ENCODE data around the gene DCBLD1. TPM values are rescaled to one million over a fixed set of nuclear protein-coding genes. Genes with fewer than 3 reads are reported as not detected.
A peak's percentile ranks its signal among the peaks of the same experiment; 100 is the strongest.

Gene DCBLD1
- total RNA-seq, 1 donor from 2014 or later = 7.5 TPM

DNA sequence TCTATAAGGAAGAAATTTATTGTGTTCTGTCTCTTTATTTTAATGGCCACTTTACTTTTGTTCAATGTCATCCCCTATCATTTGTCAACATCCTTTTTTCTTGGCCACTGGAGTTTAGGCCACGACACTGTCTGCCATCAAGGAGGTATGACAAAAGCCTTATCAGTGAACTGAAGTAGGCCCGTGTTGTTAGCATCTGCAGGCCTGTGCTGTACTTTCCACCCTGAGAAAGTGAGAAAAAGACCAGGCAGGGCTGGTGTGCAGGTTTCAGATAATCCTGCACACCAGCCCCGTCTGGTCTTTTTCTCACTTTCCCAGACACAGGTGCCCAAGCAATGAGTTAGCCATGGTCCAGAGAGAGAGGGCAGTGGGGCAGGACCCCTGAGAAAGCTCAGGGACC lies 62.2 kb downstream of the DCBLD1 start:
- Histone ChIP-seq H3K27ac (no peak overlapping the region), H3K36me3 (no peaks in the 10 kb centered on the region), H3K4me3 (no peak overlapping the region), H2AFZ (replicated peaks) (no peak overlapping the region), H3K79me2 (ENCODE audit: low read depth) (no peaks in the 10 kb centered on the region), H3K27me3 (no peaks in the 10 kb centered on the region), H3K4me2 (no peak overlapping the region), H3F3A (ENCODE audit: low read depth) (no peaks in the 10 kb centered on the region), H3K4me1 (no peaks in the 10 kb centered on the region), H3K9me3 (ENCODE audit: low read depth) (no peaks in the 10 kb centered on the region), H4K20me1 (ENCODE audit: low read depth) (no peaks in the 10 kb centered on the region), H3K9ac (no peak overlapping the region)
- Mint-ChIP-seq H3K27me3 (ENCODE audit: insufficient read depth, low read depth) (no peaks in the 10 kb centered on the region), H3K4me3 (no peak overlapping the region), H3K36me3 (peaks cover 2% of the 10 kb centered on the region), H3K9me3 (no peaks in the 10 kb centered on the region), H3K4me1 (no peaks in the 10 kb centered on the region), H3K27ac (no peak overlapping the region)
- no peak for DNase-seq (ENCODE audit: low spot score)
- TF ChIP-seq, protein P1, sequence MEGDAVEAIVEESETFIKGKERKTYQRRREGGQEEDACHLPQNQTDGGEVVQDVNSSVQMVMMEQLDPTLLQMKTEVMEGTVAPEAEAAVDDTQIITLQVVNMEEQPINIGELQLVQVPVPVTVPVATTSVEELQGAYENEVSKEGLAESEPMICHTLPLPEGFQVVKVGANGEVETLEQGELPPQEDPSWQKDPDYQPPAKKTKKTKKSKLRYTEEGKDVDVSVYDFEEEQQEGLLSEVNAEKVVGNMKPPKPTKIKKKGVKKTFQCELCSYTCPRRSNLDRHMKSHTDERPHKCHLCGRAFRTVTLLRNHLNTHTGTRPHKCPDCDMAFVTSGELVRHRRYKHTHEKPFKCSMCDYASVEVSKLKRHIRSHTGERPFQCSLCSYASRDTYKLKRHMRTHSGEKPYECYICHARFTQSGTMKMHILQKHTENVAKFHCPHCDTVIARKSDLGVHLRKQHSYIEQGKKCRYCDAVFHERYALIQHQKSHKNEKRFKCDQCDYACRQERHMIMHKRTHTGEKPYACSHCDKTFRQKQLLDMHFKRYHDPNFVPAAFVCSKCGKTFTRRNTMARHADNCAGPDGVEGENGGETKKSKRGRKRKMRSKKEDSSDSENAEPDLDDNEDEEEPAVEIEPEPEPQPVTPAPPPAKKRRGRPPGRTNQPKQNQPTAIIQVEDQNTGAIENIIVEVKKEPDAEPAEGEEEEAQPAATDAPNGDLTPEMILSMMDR (IDR thresholded peaks at IDR 0.05) = no peak

DNA sequence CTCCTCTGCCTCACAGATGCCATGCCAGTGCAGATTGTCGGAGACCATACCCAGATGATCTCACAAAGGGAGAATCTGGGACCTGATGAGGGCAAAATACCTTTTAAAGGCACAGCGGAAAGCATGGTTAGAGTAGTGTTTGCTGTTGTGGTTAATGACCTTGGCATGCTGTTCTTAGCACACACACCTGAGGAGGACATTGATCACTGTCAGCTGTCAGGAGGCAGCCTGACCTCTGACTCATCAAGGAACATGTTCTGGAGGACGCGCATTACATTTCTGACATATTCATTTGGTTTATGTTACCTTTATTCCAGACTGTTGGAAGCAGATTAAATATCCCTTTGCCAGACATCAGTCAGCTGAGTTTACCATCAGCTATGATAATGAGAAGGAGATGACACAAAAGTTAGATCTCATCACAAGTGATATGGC lies 62.7 kb downstream of the DCBLD1 start:
- no peaks in the 10 kb centered on the region for H3K79me2 ChIP-seq (ENCODE audit: low read depth)
- no peaks in the 10 kb centered on the region for H3K27me3 ChIP-seq
- no peak for DNase-seq (ENCODE audit: low spot score)
- no peaks in the 10 kb centered on the region for H3K4me1 Mint-ChIP-seq
- no peaks in the 10 kb centered on the region for H4K20me1 ChIP-seq (ENCODE audit: low read depth)
- H3K4me3 Mint-ChIP-seq = no peak overlapping the region
- no peaks in the 10 kb centered on the region for H3K9me3 Mint-ChIP-seq
- no peaks in the 10 kb centered on the region for H3K36me3 ChIP-seq
- H3K9ac ChIP-seq = no peak overlapping the region
- TF ChIP-seq, protein P1 (IDR thresholded peaks at IDR 0.05) = no peak
- TF ChIP-seq EZH2phosphoT487 (IDR thresholded peaks at IDR 0.05) (no peak), EZH2 (IDR thresholded peaks at IDR 0.05) (no peak)
- H3K27ac Mint-ChIP-seq = no peak overlapping the region
- no peak overlapping the region for H2AFZ ChIP-seq (replicated peaks)
- no peak overlapping the region for H3K4me3 ChIP-seq
- peaks cover under 1% of the 10 kb centered on the region for H3K36me3 Mint-ChIP-seq
- H3K9me3 ChIP-seq (ENCODE audit: low read depth) = no peaks in the 10 kb centered on the region
- no peak overlapping the region for H3K27ac ChIP-seq
- H3F3A ChIP-seq (ENCODE audit: low read depth) = no peaks in the 10 kb centered on the region
- H3K4me1 ChIP-seq = no peaks in the 10 kb centered on the region
- no peak overlapping the region for H3K4me2 ChIP-seq
- H3K27me3 Mint-ChIP-seq (ENCODE audit: insufficient read depth, low read depth) = no peaks in the 10 kb centered on the region

DNA sequence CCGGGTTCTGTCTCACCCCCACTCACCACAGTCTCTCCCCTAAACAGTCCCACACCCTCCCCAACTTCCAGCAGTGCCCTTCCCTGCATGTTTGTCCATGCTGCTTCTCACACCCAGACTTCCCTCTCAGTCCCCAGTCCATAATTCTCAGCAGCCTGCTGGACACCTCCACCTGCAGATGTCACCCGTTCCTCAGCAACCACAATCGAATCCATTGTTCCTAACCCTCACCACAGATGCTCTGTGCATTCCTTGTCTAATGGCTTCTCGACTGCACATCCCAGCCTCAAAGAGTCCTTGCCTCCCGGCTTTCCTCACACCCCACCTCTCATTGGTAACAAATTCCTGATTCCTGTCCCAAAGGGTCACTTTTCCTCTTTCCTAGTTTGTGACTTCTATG lies 64.2 kb downstream of the DCBLD1 start:
- H3K27ac ChIP-seq = no peak overlapping the region
- no peaks in the 10 kb centered on the region for H3K4me1 Mint-ChIP-seq
- H3K27ac Mint-ChIP-seq = peak overlapping the region; percentile 40
- H3K9me3 Mint-ChIP-seq = no peaks in the 10 kb centered on the region
- H3K4me3 ChIP-seq = no peak overlapping the region
- H3K9me3 ChIP-seq (ENCODE audit: low read depth) = no peaks in the 10 kb centered on the region
- no peaks in the 10 kb centered on the region for H3K36me3 ChIP-seq
- H4K20me1 ChIP-seq (ENCODE audit: low read depth) = no peaks in the 10 kb centered on the region
- no peaks in the 10 kb centered on the region for H3K27me3 Mint-ChIP-seq (ENCODE audit: insufficient read depth, low read depth)
- no peaks in the 10 kb centered on the region for H3K79me2 ChIP-seq (ENCODE audit: low read depth)
- DNase-seq (ENCODE audit: low spot score) = no peak
- H3K4me3 Mint-ChIP-seq = no peak overlapping the region
- H3K9ac ChIP-seq = no peak overlapping the region
- no peak overlapping the region for H2AFZ ChIP-seq (replicated peaks)
- H3K4me2 ChIP-seq = no peak overlapping the region
- no peaks in the 10 kb centered on the region for H3F3A ChIP-seq (ENCODE audit: low read depth)
- H3K4me1 ChIP-seq = no peaks in the 10 kb centered on the region
- TF ChIP-seq EZH2phosphoT487 (IDR thresholded peaks at IDR 0.05) (no peak), EZH2 (IDR thresholded peaks at IDR 0.05) (no peak)
- TF ChIP-seq, protein P1 (IDR thresholded peaks at IDR 0.05) = no peak
- H3K27me3 ChIP-seq = no peaks in the 10 kb centered on the region
- no peaks in the 10 kb centered on the region for H3K36me3 Mint-ChIP-seq

Data from neural progenitor cell (in vitro differentiated cells).